Activated CD8-positive, alpha-beta memory T cell treated with anti-CD3 and anti-CD28 coated beads, Interleukin-2, amount 50 U/mL, for 24 hours (primary cell): ENCODE results near the gene BCL2.
"Not testable (repeated sequence)": the region's sequence is repeated elsewhere in the genome, so short reads cannot be mapped to it uniquely, and the experiment has no call there.

Source experiments
- DNase-seq: peaks from one replicate; pipeline ENCODE4 v3.0.0-alpha.2; 2020; ENCODE audit errors: extremely low read depth

BCL2 gene

DNA sequence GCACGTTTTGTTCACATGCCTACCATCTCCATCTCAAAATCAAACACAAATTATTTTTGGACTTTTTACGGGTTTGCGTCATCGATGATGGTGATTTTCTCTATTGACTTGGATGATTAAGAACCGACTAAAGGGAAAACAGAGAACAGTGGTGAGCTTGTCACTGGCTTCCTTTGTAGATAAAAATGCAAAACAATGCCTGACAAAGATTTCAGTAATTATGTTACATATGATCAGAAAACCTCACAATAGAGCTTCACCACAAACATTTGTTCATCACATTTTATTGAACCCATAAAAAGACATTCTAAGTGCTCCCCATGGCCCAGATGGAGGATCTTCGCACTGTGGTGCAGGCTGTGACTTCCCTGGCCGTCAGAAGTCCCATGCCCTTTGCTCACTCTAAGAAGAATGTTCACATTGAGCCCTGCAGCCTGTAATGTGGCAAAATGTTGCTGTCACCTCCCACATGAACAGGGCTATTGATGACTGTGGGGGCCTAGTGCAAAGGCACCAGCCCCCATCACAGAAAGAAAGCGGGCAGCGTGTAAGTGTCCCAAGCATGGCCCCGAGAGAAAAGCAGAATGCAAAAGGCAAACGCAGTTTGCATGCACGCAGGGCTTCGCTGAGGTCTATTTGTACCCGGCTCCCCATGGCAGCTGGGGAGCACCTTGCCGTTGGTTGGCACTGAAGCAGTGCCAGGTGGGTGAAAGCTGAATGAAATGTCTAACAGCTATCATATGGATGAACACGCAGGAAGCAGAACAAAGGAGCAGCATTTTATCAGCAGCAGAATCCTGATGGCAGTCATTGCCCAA, 60.6 kb downstream of the BCL2 start:
- no peak for DNase-seq

DNA sequence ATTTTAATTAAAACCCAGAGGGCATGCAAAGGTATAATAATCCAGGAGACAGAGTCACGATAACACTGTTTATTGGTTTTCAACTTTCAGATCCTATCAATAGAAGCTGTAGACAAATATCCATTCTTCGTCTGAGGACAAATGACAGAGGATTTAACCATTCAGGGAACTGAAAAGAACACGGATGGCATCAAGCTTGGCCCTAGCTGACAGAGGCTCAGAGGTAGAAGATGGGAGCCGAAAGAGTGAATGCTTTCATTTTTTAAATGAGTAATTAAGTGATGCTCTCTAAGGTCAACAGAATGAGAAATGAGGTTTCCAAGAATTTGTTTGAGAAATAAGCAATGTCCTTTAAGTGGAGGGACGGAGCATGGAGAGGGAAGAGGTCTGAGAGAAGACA, 62.1 kb downstream of the BCL2 start:
- no peak for DNase-seq

DNA sequence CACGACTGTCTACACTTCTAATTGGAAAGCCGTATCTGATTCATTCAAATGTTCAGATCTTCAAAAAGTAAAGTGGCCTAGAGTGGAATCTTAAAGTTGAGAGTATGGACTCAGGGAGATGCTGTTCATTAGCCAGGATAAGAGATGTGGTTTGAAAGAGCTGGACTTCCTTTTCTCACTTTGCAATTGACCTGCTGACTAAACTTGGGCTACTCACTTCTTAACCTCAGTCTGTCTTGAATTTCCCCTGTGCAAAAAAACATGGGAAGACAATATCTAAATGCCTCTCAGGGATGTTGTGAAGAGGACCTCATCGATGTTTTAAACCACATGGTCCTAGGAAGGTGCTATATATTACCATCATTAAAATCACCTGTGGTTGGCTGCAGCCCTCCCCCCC, 64.1 kb downstream of the BCL2 start:
- no peak for DNase-seq

DNA sequence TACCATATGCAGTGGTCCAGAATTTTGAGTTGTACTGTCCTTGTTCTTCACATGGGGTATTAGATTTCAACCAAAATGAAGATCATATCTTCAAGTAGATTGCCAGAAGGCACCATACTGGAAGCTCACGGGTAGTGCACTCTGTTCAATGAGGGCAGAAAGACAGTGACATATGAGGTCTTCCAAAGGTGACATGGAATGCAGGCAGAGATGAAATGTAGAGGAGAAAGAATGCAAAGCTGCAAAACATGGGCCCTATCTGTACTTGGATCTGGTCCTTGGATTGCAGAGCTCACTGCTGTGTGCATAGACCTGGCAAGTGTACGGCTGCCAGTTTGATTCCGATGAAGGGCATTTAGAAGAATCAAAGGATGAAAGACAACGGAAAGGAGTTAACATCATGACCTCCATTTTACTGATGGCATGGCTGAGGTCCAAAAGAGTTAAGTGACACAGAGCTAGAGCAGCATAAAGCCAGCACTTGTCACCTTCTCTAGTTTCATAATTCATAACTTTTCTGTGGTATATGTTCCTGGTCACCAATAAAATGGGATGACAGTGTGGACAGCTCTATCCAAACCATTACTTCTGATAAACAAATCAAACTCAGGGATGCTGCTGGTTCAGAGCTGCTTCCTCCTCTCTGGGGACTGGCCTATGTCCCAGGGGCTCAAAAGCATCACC, 64.7 kb downstream of the BCL2 start:
- DNase-seq = no peak

DNA sequence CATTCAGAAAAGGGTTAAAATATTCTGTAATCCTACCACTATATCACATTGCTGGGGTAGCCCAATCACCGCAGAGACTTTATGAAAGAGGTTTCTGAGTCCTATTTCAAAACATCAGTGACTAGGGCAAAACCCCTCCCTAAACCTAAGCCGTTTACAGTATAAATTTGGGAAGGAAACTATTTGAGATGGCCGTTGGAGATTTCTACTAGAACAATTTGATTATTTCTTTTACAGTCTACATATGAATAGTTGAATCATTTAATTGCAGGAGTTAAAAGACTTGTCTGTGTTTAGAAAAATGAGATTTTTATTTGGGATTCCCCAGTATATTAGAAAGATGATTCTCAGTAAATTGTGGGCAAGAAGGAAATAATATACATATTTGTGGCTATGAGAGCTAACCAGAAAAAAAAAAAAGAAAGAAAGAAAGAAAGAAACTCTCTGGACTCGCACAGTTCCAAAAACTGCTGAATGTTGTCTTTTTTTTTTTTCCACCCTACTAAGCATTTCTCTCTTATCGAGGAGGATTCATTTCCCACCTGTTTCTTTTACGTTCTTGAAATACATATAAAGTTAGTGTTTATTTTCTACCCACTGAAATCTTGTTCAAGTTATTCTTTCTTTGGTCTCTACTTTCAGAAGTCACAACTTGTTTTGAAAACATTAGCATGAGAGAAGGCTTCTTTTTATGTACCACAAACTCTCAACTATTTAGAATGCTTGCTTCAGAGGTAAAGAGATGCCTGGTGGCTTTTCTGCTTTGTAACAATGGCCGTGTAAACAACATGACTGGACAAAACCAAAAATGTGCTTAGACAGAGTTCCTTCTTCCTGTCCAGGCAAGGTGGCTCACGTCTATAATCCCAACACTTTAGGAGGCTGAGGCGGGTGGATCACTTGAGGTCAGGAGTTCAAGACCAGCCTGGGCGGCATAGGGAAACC, 65.9 kb downstream of the BCL2 start:
- DNase-seq = no peak

DNA sequence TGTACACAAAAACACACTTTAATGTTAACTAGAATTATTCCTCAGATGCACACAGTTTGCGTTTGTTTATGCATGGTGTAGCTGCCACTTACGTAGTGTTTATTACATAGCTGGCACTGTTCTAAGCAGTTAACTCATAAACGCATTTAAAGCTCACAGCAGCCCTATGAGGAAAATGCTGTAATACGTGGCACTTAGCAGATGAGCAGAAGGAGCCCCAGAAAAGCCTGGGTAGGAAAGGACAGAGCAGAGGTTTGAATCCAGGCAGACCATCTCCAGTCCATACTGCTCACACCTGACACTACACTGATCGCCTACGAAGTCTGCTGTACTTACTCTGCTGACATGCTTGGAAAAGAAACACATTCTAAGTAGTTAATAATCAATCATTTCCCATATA, 66.6 kb downstream of the BCL2 start:
- DNase-seq = no peak

DNA sequence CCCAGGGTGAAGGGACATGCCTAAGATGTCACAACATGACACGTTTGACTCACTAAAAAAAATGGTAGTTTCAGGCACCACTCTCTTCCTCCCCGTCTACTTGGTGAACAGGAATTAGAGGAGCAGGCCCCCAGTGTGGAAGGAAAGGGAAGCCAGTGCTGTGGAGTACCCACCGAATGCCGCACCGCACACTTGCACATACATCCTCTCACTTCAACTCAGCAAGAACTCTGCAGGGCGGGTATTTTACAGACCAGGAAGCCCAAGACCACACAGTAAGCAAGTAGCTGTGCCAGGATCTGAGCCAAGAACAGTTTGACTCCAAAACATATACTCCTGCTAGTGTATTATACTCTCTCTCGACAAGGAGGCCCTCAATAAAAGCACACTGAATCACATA, 69.8 kb downstream of the BCL2 start:
- no peak for DNase-seq

DNA sequence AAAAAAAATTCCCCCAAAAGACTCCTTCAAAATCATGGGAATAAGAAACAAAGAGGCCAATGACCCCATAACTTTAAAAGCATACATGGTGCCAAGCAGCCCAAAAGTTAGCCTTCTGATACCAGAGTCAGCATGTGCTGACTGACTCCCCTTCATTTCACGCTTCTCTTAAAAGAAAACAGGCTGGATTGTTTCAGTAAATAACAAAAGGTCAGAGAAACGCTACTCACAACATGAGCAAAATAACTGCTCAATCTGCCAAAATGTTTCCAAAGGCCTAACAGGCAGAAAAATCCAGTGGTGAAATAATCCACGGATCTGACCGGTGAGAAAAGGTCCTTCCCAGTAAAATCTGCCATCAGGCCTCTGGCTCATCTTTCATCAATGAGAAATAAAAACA, 71.6 kb downstream of the BCL2 start:
- DNase-seq = no peak

DNA sequence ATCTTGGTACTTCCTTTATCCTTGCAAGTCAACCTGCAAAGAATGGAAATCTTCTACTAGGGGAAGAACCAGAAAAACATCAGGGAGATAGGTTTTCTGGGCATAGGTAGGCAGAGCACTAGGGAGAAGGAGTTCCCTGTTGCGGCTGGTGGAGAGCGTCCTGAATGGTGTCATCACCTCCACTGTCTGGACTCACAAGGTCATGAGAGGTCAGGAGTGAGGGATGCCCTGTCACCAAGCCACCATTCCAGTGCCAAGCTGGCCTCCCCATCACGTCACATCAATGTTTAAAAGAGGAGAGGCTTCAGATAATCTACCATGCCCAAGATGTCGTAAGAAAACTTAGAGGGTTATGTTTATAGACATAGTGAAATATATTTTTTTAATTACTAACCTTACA, 72.1 kb downstream of the BCL2 start:
- DNase-seq = no peak

DNA sequence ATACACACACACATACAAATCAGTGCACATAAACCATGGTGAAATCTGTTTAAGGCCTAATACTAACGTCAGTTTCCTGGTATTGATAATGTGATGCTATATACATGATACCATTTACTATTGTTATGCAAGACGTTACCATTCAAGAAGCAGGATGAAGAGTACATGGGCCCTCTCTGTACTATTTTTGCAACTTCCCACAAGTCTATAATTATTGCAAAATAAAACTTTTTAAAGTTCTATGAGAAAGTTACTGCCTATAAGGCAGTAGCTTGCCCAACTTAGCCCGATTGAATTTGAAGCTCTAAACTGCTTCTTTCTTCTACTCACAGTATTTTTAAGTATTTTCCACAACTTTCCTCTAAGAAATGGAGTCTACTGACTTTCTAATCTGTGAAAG, 74.0 kb downstream of the BCL2 start:
- DNase-seq = no peak

DNA sequence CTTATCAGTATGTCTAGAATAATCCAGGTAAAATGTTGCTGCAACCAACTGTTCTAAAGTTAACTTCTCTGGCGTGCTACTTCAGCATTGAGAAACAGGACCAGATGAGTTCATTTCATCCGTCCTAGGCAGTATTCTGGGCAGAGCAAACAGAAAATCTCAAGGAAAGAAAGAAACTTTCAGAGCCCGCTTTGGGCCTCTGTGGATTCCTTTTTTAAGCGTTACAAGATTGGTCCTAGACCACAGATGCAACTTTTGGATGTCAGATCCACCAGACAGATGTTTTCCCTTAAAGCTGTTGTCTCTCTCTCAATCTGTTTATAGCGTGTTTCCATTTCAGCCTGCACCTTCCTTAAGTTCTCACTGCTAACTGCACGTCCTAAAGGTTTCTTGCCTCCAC, 75.0 kb downstream of the BCL2 start:
- no peak for DNase-seq

DNA sequence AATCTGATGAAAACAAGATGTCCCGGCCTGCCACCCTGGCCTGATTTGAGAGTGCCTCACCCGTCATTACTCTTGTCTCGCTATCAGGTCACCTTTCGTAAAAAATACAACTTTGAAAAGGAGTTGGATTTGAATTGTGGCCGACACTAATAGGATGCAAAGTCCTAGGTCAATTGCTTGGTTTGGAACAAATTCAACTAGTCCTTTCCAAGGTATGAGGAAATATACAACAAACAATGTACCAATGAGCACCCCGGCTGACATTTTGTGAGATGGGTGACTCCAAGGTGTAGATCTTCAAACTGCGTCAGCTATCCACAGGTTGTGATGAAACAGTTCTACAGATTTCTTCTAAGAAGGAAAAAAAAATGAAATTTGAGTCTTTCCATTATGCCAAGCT, 77.8 kb downstream of the BCL2 start:
- no peak for DNase-seq

DNA sequence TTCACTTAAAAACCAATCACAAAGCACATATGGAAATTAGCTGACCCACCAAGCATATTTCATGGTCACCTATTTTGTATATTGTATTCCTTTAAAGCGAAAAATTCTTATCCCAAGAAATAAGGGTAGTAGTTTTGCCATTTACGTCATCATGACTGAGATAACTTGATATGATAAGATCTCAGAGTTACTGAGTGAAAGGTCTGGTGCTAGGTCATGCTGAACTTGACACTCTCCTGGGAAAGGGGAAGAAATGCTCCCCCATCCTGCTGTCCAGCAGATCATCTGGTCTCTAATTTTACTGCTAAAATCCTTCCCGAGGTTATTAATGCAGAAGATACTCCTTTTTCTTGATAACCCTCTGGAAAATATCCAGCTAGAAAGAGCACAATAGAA, 78.3 kb downstream of the BCL2 start:
- no peak for DNase-seq

DNA sequence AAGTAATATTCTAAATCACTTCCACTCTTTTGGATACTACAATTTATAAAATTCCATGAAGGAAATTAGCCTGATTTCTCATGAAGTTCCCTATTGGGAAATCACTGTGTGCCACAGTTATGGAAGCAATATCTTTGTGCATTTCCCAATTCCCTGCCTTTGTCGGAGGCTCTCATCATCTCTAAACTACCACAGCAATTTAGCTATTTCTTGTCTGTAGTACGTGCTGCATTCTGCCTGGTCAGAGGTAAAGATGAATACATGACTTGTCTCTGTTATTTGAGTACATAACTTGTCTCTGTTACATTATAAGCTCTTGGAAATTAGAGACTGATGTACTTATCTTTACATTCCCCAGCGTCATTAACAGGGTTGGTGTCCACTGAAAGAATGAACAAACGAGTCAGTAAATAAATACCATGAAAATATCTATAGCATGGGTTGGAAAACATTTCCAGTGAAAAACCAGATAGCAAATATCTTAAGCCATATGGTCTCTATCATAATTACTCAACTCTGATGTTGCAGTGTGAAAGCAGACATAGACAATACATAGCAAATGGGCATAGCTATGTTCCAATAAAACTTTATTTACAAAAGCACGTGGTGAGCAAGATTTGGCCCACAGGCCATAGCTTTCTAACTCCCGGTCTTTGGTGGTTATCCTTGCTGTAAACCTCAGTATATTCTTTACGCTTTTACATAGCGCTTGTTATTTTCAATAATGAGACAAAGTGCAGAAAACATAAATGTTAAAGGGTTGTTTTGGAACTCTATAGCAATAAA, 78.8 kb downstream of the BCL2 start:
- DNase-seq = no peak

DNA sequence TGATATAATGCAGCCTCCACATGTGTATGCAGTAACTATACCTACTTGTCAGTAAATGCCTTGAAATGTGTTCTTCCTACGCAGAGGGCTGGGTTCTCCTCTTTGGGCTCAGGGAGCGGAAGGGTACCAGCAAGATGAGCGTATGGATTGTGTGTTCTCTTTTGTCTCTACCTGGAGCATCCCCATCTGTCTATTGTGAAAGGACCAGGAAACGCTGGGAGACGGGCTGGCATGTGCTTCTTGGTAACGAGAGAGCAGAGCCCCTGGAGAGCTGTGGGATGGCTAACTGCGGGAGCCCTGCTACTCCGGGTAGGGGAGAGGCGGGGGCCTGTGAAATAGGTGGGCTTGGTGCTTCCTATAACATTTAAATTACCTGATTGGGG, 80.9 kb downstream of the BCL2 start:
- DNase-seq = no peak

DNA sequence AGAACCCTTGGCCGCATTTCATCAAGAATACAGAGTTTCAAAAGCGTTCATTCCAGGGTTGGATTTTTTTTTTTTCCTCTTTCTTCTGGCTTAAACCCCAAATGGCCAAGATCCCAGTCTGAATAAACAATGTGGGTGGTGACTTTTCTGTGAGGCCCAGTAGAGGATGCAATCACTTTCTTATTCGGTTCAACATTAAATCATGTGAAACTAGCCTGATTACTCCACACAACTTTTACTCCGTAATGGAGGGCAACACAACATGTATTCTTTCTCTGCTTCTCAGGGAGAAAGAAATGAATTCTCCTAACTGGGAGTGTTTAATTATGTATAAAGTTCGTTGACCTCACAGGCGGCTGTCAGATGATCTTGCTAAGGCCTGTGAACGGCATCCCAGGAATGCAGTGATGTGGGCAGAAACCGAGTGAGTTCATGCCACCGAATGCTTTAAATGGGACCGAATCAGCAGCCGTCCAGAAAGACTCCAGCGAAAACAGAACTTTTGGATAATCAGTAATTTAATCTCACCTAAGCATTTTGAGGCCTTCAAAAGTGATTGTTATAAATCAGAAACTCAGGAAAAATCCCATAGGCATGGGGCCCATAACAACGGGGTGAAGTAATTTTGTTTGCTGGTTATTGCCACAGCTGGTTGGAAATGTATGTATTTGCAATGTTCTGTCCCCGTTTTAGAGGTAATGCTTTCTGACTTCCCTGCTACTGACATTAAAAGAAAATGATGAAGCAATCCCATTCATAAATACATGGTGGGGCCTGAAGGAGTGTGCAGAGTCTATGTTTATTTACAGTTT, 81.5 kb downstream of the BCL2 start:
- DNase-seq = no peak

DNA sequence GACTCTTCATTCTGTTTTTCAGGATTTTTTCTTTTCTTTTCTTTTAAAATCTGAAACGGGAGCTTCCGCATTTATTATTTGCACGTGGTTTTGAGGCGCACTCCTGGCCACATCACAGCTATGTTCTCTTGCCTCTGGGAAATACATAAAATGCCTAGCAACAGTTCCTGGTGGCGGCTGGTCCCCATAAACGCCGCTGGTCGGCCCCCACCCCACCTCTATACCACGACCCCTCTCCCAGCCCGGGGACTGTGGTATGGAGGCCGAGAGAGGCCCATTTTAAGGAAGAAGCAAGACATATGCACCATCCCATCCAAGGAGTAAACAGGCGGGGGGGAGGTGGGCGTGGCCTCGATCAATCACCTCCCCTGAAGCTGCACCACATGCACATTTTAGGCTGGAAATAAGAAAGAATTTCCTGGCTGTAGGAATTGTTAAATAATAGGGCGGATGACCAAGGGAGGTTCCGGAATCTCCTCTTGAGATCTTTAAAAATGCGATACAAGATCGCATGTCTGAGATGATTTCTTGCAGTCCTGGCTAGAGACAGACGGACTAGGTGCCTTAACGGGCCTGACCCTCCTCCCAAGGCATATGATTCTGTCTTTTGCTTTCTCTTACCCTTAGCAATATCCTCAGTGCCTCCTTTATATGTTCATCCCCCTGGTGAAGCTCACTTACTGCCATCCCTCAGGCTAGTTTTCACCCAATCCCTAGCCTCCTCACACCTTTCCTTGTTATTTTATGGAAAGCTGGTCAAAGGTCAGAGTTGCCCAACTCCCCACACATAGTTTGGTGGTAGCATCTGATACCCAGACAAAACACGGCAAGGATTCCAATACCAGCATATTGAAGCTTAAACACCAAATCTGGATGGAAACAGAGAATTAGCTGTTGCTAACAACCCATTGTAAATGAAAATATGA, 82.4 kb downstream of the BCL2 start:
- DNase-seq = no peak

DNA sequence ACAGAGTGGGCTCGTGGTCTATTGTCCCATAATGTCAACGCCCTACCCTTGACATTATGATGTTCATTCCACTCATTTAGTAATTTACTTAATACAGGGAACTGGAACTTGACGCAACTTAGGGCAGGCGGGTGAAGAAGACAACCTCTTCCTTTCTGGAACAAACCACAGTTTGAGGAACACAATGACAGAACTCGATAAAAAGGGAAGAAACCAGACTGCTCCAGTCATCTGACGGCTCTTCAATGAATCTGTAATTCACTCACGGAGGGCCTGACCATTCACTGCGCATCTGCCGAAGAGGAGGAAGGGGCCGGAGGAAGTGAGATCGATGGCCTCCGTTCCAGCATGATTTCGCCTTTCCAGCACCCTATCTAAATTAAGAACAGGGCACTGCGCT, 83.2 kb downstream of the BCL2 start:
- DNase-seq = no peak

DNA sequence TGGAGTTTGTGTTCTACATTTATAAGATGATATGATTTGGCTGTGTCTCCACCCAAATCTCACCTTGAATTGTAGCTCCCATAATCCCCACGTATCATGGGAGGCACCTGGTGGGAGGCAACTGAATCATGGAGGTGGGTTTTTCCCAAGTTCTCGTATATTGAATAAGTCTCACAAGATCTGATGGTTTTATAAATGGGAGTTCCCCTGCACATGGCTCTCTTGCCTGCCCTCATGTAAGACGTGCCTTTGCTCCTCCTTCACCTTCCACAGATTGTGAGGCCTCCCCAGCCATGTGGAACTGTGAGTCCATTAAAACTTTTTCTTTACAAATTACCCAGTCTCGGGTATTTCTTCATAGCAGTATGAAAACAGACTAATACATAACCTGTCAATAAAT, 83.6 kb downstream of the BCL2 start:
- DNase-seq = not testable (repeated sequence)

DNA sequence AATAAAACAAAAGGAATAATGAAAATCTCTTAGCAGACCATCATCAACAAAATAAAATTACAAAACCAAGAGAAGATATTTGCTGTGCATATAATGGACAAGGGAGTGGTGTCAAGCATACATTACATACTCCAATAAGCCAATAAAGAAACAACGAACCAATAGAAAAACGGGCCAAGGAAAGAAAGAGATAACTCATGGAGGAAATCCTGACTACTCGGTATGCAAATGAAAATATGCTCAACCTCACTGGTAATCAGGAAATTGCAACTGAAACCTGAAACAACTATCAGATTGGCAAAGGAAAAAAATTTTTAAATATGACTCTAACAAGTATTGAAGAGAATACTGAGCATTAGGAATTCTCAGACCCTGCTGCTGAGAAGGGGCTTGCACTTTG, 84.7 kb downstream of the BCL2 start:
- no peak for DNase-seq
